Stimulated activated CD8-positive, alpha-beta memory T cell treated with anti-CD3 and anti-CD28 coated beads, Interleukin-15, amount 100 ng/mL, for 1 hour (primary cell): ENCODE results near the gene CFAP45.

ENCODE experiments used
- DNase-seq: peaks from one replicate; pipeline ENCODE4 v3.0.0-alpha.2; 2020; ENCODE audit warnings: low read depth

Gene CFAP45

DNA sequence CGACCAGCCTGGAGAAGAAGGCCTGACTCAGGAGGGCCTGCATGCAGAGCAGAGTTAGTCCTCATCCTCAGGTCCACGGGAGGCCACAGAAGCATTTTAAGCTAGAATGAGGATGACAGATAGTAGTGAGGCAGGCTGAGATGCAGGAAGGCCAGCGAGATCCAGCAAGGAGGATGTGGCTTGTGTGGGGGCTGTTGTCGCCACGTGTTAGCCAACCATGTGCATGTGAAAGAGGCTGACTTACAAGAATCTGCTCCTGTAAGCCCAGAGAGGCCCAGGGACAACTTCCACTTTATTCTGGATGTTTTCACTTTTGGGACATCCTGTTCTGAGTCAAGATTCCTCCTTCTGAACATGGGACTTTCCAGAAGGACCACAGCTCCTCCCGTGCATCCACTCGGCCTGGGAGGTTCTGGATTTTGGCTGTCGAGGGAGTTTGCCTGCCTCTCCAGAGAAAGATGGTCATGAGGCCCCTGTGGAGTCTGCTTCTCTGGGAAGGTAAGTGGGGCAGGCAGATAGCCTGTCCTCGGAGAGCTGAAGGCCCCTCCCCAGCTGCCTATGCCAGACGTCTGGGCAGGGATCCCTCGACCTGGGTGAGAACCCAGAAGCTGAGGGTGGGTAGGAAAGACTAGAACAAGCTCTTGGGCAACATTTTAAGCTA is 73.4 kb downstream of the CFAP45 start, which contains the start of gene SLAMF8:
TSS of gene SLAMF8 (plus strand) at position 433 of the 661 bp plus-strand sequence. CDS start at position 459, 26 bp downstream.
- peak; percentile 11 for DNase-seq

DNA sequence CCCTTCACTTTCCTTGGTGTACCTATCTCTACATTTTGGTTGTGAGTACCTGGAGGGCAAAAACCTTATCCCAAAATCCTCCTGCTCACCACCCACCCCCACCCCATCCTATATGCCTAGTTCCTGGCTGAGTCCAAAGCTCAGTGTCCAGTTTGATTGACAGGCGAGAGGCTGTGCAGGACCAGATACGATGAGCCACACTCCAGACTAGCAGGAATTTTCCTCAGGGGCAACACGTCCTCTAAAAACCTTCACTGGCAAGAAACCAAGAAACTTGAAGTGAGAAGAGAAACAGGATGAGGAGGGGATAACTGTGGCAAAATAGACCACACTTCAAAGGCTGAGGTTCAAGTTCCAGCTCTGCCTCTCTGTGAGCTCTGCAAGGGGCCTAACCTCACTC is 74.4 kb downstream of the CFAP45 start:
- no peak for DNase-seq

DNA sequence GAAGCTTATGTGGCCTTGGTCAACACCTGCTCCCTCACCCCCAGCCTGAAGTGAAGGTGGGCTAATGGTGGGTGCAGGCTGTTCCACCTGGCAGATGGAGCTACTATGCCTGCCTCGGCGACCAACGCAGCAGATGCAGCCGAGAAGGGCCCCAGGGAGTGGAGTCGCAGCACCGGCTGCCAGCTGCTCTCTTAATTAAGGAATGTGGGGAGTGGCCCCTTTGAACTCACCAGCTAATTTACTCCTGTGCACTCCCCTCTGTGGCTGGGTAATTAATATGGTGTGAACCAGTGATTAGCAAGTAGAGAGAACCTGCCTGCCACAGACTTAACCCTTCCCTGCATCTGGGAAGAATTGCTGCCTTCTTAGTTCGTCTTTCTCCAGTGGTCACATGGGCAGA is 76.6 kb downstream of the CFAP45 start:
- DNase-seq = no peak
